Measurements from ENCODE around the gene ADGRG2.

Gene ADGRG2

DNA sequence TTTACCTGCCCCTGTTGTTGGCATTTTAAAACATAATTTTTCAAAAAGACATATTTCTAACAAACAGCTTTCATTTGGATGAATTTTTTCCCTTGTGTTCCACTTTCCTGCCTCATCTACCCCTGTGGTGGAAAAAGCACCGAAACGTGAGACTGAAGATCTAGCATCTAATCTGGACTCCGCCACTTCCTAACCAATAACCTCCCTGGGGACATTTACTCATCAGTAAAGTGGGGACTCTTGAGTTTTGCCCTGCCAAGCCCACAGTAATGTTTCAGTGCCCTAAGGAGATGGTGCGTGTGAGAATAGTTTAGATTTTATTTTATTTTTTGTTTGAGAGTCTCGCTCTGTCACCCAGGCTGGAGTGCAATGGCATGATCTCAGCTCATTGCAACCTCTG is 56.7 kb downstream of the ADGRG2 start:
- H3K4me3 ChIP-seq (ENCODE audit: low read depth, low read length), result no peak overlapping the region
- DNase-seq (ENCODE audit: low read depth), result no peak
- no peak for TF ChIP-seq CTCF (conservative IDR thresholded peaks at IDR 0.05; ENCODE audit: low read depth, low read length)

- peak; percentile 54 for DNase-seq (ENCODE audit: low read depth)
- no peak for TF ChIP-seq CTCF (conservative IDR thresholded peaks at IDR 0.05; ENCODE audit: low read depth, low read length)
Measured at GRCh38 chrX:19064175-19064574, 58.1 kb downstream of the ADGRG2 start.

GRCh38 chrX:19063030-19063429 is 59.2 kb downstream of the ADGRG2 start:
- H3K4me3 ChIP-seq (ENCODE audit: low read depth, low read length), result no peak overlapping the region
- no peak for TF ChIP-seq CTCF (conservative IDR thresholded peaks at IDR 0.05; ENCODE audit: low read depth, low read length)
- peak; percentile 29 for DNase-seq (ENCODE audit: low read depth)

More at GRCh38 chrX:19064175-19064574, 58.1 kb downstream of the ADGRG2 start:
- no peak overlapping the region for H3K4me3 ChIP-seq (ENCODE audit: low read depth, low read length)

GRCh38 chrX:19059067-19059466 is 63.2 kb downstream of the ADGRG2 start:
- H3K4me3 ChIP-seq (ENCODE audit: low read depth, low read length), result no peak overlapping the region
- TF ChIP-seq CTCF (conservative IDR thresholded peaks at IDR 0.05; ENCODE audit: low read depth, low read length), result no peak
- no peak for DNase-seq (ENCODE audit: low read depth)

- H3K4me3 ChIP-seq (ENCODE audit: low read depth, low read length), result no peak overlapping the region
- TF ChIP-seq CTCF (conservative IDR thresholded peaks at IDR 0.05; ENCODE audit: low read depth, low read length), result no peak
- DNase-seq (ENCODE audit: low read depth), result peak; percentile 3
Measured at GRCh38 chrX:19057856-19058255, 64.4 kb downstream of the ADGRG2 start.

DNA sequence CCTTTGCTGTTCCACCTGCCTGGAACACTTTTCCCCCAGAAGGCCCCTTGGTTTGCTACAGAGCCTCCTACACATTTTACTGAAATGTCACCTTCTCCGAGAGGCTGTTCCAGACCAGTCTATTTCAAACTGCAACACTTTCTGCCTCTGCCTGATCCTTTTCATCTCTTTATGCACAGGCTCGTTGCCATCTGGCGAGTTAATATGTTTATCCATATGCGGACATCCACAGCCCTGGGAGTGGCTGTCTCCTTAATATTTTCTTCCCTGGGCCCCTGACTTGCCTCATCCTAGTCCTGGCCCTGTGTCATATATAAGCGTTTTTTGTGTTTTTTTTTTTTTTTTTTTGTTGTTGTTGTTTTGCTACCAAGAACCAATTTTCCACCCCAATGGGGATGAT is 73.2 kb downstream of the ADGRG2 start:
- no peak for TF ChIP-seq CTCF (conservative IDR thresholded peaks at IDR 0.05; ENCODE audit: low read depth, low read length)
- no peak overlapping the region for H3K4me3 ChIP-seq (ENCODE audit: low read depth, low read length)
- no peak for DNase-seq (ENCODE audit: low read depth)

GRCh38 chrX:19046343-19047215 is 75.7 kb downstream of the ADGRG2 start:
- H3K4me3 ChIP-seq (ENCODE audit: low read depth, low read length), result no peak overlapping the region
- DNase-seq (ENCODE audit: low read depth), result peak; percentile 52
- no peak for TF ChIP-seq CTCF (conservative IDR thresholded peaks at IDR 0.05; ENCODE audit: low read depth, low read length)
